ENCODE results near the gene BIRC2.

DNA sequence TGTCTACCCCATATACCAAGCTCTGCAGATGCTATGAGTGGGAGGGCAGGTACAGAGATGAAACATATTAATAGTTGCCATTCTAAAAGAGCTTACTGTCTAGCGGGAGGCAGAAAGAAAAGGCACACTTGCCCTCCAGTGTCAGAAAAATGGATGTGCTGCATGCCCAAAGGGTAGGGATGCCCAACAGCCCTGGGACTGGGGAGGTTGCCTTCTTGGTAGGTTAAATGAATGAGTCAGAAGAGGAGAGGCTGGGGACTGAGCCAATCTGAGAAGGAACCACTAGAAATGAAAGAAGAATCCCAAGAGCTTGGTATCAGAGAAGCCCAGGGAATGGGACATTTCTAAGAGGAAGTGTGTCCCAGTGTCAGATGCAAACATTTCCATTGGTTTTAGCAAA lies 28.5 kb upstream of the BIRC2 start:
- TF ChIP-seq, protein P1, sequence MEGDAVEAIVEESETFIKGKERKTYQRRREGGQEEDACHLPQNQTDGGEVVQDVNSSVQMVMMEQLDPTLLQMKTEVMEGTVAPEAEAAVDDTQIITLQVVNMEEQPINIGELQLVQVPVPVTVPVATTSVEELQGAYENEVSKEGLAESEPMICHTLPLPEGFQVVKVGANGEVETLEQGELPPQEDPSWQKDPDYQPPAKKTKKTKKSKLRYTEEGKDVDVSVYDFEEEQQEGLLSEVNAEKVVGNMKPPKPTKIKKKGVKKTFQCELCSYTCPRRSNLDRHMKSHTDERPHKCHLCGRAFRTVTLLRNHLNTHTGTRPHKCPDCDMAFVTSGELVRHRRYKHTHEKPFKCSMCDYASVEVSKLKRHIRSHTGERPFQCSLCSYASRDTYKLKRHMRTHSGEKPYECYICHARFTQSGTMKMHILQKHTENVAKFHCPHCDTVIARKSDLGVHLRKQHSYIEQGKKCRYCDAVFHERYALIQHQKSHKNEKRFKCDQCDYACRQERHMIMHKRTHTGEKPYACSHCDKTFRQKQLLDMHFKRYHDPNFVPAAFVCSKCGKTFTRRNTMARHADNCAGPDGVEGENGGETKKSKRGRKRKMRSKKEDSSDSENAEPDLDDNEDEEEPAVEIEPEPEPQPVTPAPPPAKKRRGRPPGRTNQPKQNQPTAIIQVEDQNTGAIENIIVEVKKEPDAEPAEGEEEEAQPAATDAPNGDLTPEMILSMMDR (IDR thresholded peaks at IDR 0.05) = no peak
- TF ChIP-seq POLR2A (IDR thresholded peaks at IDR 0.05) = no peak
